Heart left ventricle (tissue), 13 donors: ENCODE measurements around the gene NDRG4.

Experiments
- CTCF ChIP-seq, 12 donors: fragments of 200-600 bp; sonication (generic) in 4 of 12; IDR thresholded peaks; one replicate each; pipeline versions ENCODE4 v1.5.0 to v1.8.0; 2018 to 2022; ENCODE audit warnings: antibody characterized with exemption in 12 of 12, mild to moderate bottlenecking in 5 of 12
- POLR2A ChIP-seq, 2 donors: fragments of 450-650 bp; IDR thresholded peaks; one replicate each; pipeline ENCODE4 v1.6.1; 2017; ENCODE audit warnings: antibody characterized with exemption in 2 of 2, mild to moderate bottlenecking in 2 of 2, moderate library complexity in 2 of 2
- donor health status: ischemic (EF 13 %, LVEDD 7.1; RV severe dilation, severe dysfunction).
- donor health status: DM: no; HTN: yes; CAD: no.
- donor health status: DM: no; HTN: no; CAD: no.
- donor health status: ischemic (EF 25% LVEDD 6.9; RV normal size, moderate dysfunction).
- donor health status: ischemic (EF 25% LVEDD 5.7; RV mildly dilated, moderate dysfunction).
- donor health status: ischemic (EF 35%, LVEDD 5.7; RV mildly dilated, moderate dysfunction).
- donor health status: nonischemic (EF 11% LVEDD 7.7; RV severe dilation, severe dysfunction).
- donor health status: DM: yes; HTN: yes; CAD: no.
- donor health status: PGD.
- donor health status: ischemic (EF 29% LVEDD 5.4; RV normal size, mild dysfunction).
- donor health status: nonischemic (EF 23%, LVEDD 6.1; RV moderate dilation, normal function).

- TF ChIP-seq CTCF (IDR thresholded peaks at IDR 0.05) = no peak
- no peak for TF ChIP-seq POLR2A (IDR thresholded peaks at IDR 0.05)
These were observed 51.6 kb downstream of the NDRG4 start for GRCh38 chr16:58551496-58551895.
